T-helper 2 cell treated with Interferon-gamma antibody and Interleukin-4, amounts not matched to agents 100 ng/mL and 5 ng/mL, for 36 hours (primary cell): ENCODE data around the gene SENP7. TPM values are rescaled to one million over a fixed set of nuclear protein-coding genes. Genes with fewer than 3 reads are reported as not detected.
"Not testable (repeated sequence)": the region's sequence is repeated elsewhere in the genome, so short reads cannot be mapped to it uniquely, and the experiment has no call there.

Source experiments
- intact Hi-C: fragments of 100-400 bp; cut with micrococcal nuclease; formaldehyde crosslinking; loops from one replicate; pipeline ENCODE4 v1.15.1; 2023
- total RNA-seq: library from RNA; stranded (reverse); gene quantifications from 2 replicates; pipeline ENCODE4 v1.2.3, GENCODE V29; 2022

Gene SENP7
- total RNA-seq = 23.4 and 24.9 TPM in 2 replicates

GRCh38 chr3:101512646-101513418 lies at the start of gene SENP7:
Gene SENP7 (minus strand): TSS chr3:101513212. CDS start chr3:101513130, 82 bp downstream.
- intact Hi-C loops = loop anchor here (1.0 to 2.0 kb wide), 4 partner anchors 30 to 164 kb away; partner anchors contain the start of genes TRMT10C and ZBTB11

- intact Hi-C loops = loop anchor here (1.0 kb wide), 6 partner anchors 12 to 163 kb away; partner anchors contain the start of genes CEP97, SENP7 and ZBTB11
These were observed 48.8 kb upstream of the SENP7 start, which contains the start of gene TRMT10C for GRCh38 chr3:101561630-101562328. Gene TRMT10C (plus strand): TSS chr3:101561868. CDS start chr3:101564782, 2,914 bp downstream.

- intact Hi-C loops = no loop called here
These were observed 43.1 kb upstream of the SENP7 start for GRCh38 chr3:101556064-101556463.

GRCh38 chr3:101553381-101553780 lies 40.4 kb upstream of the SENP7 start:
- intact Hi-C loops = not testable (repeated sequence)

GRCh38 chr3:101551359-101552081 lies 38.5 kb upstream of the SENP7 start:
- intact Hi-C loops = not testable (repeated sequence)

- intact Hi-C loops = no loop called here
These were observed 36.5 kb upstream of the SENP7 start for GRCh38 chr3:101549473-101549872.

- intact Hi-C loops = no loop called here
These were observed 35.6 kb upstream of the SENP7 start for GRCh38 chr3:101548527-101549105.

- intact Hi-C loops = loop anchor here (1.0 kb wide), 1 partner anchor 17 kb away; the partner anchor contains the start of gene TRMT10C
These were observed 31.3 kb upstream of the SENP7 start for GRCh38 chr3:101544161-101544850.

DNA sequence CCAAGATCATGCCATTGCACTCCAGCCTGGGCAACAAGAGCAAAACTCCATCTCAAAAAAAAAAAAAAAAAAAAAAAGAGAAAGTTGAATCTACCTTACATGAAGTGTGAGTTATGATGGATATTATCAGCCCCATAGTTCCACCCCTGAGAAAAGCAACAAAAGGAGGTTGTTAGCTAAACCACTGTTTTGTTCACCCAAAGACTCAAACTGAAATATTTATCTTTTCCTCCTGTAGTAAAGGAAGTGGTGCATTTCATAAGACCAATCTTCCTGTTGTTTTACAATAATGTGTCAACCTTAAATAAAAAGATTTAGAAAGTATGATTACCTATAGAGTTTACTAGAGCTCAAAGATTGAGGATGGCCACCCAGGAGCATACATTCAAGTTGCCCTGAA lies 29.9 kb upstream of the SENP7 start:
- intact Hi-C loops = loop anchor here (1.0 to 2.0 kb wide), 2 partner anchors 25 to 30 kb away; partner anchors contain the start of gene SENP7

DNA sequence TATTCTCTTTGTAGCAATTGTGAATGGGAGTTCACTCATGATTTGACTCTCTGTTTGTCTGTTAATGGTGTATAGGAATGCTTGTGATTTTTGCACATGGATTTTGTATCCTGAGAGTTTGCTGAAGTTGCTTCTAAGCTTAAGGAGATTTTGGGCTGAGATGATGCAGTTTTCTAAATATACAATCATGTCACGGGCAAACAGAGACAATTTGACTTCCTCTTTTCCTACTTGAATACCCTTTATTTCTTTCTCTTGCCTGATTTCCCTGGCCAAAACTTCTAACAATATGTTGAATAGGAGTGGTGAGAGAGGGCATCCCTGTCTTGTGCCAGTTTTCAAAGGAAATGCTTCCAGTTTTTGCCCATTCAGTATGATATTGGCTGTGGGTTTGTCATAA lies 23.9 kb upstream of the SENP7 start:
- intact Hi-C loops = not testable (repeated sequence)

DNA sequence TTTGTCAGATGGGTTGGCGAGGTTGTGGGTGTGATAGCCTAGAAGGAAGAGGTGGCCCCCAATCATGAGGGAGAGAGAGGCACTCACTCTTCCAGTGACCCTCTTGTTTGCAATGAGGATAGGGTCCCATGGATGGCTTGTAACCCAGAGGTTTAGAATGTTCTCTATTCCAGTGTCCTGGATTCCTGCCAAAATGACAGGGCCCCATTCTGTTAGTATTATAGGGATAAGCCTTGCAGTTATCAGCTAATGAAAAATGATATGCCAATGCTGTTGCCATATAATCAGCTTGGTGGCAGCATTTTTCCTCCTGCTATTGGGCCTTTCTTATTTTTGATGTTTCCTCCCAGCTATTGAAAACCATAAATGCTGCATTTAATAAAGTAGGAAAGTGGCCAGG lies 23.3 kb upstream of the SENP7 start:
- intact Hi-C loops = no loop called here

DNA sequence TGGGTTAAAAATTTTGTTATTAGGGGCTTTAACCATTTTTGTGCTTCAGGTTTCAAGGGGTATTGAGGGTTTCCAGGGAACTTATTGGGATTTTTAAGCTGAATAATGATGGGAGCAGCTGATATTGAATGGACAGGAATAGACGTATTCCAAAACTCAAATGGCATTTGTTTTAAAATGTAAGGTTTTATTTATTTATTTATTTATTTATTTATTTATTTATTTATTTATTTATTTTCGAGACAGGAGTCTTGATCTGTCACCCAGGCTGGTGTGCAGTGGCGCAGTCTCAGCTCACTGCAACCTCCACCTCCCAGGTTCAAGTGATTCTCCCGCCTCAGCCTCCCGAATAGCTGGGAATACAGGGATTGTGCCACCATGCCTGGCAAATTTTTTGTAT lies 22.2 kb upstream of the SENP7 start:
- intact Hi-C loops = no loop called here

- intact Hi-C loops = no loop called here
These were observed 20.6 kb upstream of the SENP7 start for GRCh38 chr3:101533603-101533968.

- intact Hi-C loops = no loop called here
These were observed 20.0 kb upstream of the SENP7 start for GRCh38 chr3:101532783-101533602.

GRCh38 chr3:101531473-101532086 lies 18.6 kb upstream of the SENP7 start:
- intact Hi-C loops = no loop called here

DNA sequence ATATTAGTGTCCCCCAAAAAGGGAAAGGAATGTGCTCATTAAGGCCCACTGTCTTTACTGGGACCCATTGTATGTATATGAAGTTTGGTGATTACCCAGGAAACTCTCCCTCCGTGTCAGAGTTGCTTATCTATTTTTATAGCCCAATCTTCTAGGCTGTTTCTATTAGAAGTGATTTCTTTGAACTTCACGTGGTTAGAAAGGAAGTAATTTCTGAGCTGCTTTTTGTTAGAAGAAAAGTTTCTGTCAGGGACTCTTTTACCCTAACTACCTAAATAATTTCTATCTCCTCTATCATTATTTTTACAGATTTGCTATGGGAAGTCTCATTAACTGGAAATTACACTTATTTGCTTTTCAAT lies 17.7 kb upstream of the SENP7 start:
- intact Hi-C loops = no loop called here

GRCh38 chr3:101529816-101530685 lies 17.0 kb upstream of the SENP7 start:
- intact Hi-C loops = no loop called here

DNA sequence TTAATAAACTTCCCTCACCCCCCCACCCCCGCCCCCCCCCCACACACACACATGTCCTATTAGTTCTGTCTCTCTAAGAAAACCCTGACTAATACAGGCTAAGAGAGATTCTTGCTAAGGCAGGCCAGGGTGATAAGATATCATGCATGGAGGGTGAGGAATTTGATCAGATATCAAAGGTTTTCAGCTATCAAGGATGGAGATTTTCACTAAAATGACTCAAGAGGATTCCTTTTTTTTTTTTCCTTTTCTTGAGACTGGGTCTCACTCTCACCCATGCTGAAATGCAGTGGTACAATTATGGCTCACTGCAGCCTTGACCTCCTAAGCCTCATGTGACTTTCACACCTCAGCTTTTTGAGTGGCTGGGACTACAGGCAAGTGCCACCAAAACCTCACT lies 14.9 kb upstream of the SENP7 start:
- intact Hi-C loops = no loop called here
